Left ventricle myocardium inferior (tissue), 1 donor: Measurements from ENCODE around the gene ZNF319. TPM values are rescaled to one million over a fixed set of nuclear protein-coding genes. Genes with fewer than 3 reads are reported as not detected.

Source experiments
- DNase-seq: peaks from one replicate; pipeline ENCODE4 v3.0.0-alpha.2; 2020
- H3K27ac ChIP-seq: fragments of 200-600 bp; replicated peaks from 2 replicates; pipeline ENCODE4 v1.8.0; 2021
- H3K27me3 ChIP-seq: fragments of 200-600 bp; 2 replicates; pipeline ENCODE4 v1.8.0; 2021; ENCODE audit warnings: low read depth
- H3K36me3 ChIP-seq: fragments of 200-600 bp; 2 replicates; pipeline ENCODE4 v1.8.0; 2021
- H3K4me1 ChIP-seq: fragments of 200-600 bp; 2 replicates; pipeline ENCODE4 v1.8.0; 2021
- H3K4me3 ChIP-seq: fragments of 200-600 bp; 2 replicates; pipeline ENCODE4 v1.8.0; 2021; ENCODE audit warnings: mild to moderate bottlenecking, moderate library complexity
- H3K9me3 ChIP-seq: fragments of 200-600 bp; replicated peaks from 2 replicates; pipeline ENCODE4 v1.8.0; 2021
- intact Hi-C: fragments of 100-400 bp; cut with micrococcal nuclease; formaldehyde crosslinking; loops from one replicate; pipeline ENCODE4 v1.11.0; 2022
- total RNA-seq: library from RNA; stranded (reverse); fragmentation: NEBNext Ultra II Directional; extraction: Animal tissue kit (Norgen Biotek cat#: 25700); gene quantifications from one replicate; pipeline ENCODE4 v1.2.1, GENCODE V29; 2021
- TF ChIP-seq, protein P1 (sequence below): fragments of 200-600 bp; IDR thresholded peaks from 2 replicates; pipeline ENCODE4 v1.8.0; 2021; ENCODE audit warnings: antibody characterized with exemption, mild to moderate bottlenecking, borderline replicate concordance
- donor health status: DM: no; HTN: yes; CAD: no; lungs with severe emphysema.

The ZNF319 gene
- total RNA-seq, 1 donor from 2014 or later, result 10.0 TPM

GRCh38 chr16:57997176-57997527 is 3.3 kb downstream of the ZNF319 start:
- TF ChIP-seq, protein P1, sequence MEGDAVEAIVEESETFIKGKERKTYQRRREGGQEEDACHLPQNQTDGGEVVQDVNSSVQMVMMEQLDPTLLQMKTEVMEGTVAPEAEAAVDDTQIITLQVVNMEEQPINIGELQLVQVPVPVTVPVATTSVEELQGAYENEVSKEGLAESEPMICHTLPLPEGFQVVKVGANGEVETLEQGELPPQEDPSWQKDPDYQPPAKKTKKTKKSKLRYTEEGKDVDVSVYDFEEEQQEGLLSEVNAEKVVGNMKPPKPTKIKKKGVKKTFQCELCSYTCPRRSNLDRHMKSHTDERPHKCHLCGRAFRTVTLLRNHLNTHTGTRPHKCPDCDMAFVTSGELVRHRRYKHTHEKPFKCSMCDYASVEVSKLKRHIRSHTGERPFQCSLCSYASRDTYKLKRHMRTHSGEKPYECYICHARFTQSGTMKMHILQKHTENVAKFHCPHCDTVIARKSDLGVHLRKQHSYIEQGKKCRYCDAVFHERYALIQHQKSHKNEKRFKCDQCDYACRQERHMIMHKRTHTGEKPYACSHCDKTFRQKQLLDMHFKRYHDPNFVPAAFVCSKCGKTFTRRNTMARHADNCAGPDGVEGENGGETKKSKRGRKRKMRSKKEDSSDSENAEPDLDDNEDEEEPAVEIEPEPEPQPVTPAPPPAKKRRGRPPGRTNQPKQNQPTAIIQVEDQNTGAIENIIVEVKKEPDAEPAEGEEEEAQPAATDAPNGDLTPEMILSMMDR, result no peak
- H3K27ac ChIP-seq, result no peak overlapping the region
- peaks cover 35% of the 10 kb centered on the region for H3K36me3 ChIP-seq
- H3K4me1 ChIP-seq, result peaks cover 59% of the 10 kb centered on the region
- H3K9me3 ChIP-seq, result no peaks in the 10 kb centered on the region
- DNase-seq, result no peak
- H3K27me3 ChIP-seq, result no peaks in the 10 kb centered on the region
- no peak overlapping the region for H3K4me3 ChIP-seq
- intact Hi-C loops, result no loop called here

GRCh38 chr16:57996406-57997175 is 3.9 kb downstream of the ZNF319 start:
- TF ChIP-seq, protein P1, result no peak
- Histone ChIP-seq H3K36me3 (peaks cover 35% of the 10 kb centered on the region), H3K27ac (no peak overlapping the region), H3K4me1 (peaks cover 53% of the 10 kb centered on the region), H3K27me3 (no peaks in the 10 kb centered on the region), H3K9me3 (no peaks in the 10 kb centered on the region), H3K4me3 (no peak overlapping the region)
- DNase-seq, result no peak
- intact Hi-C loops, result no loop called here

- Histone ChIP-seq H3K9me3 (no peaks in the 10 kb centered on the region), H3K27me3 (no peaks in the 10 kb centered on the region), H3K4me1 (peaks cover 48% of the 10 kb centered on the region), H3K4me3 (no peak overlapping the region), H3K27ac (no peak overlapping the region), H3K36me3 (peaks cover 35% of the 10 kb centered on the region)
- TF ChIP-seq, protein P1, result no peak
- intact Hi-C loops, result no loop called here
- DNase-seq, result no peak
Measured at GRCh38 chr16:57995721-57996405, 4.6 kb downstream of the ZNF319 start.

DNA sequence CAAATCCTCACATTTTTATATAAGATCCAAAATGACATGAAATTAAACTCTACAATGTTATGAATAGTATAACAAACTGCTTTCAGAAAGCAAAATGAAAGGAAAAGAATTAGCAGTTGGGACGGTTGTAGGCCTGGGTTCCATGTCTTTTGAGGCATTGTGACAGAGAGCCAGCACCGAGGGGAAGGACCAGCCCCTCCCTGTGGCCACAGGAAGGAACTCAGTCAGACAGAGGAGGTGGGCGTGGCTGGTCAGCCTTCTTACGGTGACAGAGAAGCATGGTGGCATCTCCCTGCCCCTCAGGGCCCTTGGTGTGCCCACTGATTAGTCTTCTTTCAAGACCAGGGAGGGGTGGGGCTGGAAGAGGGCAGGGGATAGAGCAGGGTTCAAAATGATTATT is 5.7 kb downstream of the ZNF319 start:
- H3K36me3 ChIP-seq, result peaks cover 35% of the 10 kb centered on the region
- intact Hi-C loops, result no loop called here
- peaks cover 43% of the 10 kb centered on the region for H3K4me1 ChIP-seq
- H3K27me3 ChIP-seq, result no peaks in the 10 kb centered on the region
- peak; percentile 47 for DNase-seq
- H3K9me3 ChIP-seq, result no peaks in the 10 kb centered on the region
- TF ChIP-seq, protein P1, result peak; percentile 50
- H3K27ac ChIP-seq, result no peak overlapping the region
- no peak overlapping the region for H3K4me3 ChIP-seq

DNA sequence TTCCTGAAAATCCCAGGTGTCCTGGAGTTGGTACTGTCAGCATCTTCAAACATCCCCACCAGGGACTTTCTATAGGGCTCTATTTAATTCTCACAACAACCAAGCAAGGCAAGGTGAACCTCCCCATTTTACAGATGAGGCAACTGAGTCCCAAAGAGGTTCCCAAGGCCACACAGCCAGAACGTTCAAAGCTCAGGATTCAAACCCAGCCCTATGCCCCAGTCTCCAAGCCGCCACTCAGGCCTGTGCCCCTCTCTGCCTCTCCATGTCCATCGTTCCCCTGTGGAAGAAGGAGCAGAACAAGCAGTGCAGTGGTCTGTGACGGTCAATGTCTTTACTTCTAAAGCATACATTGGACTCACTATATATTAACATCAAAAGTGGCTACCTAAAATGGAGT is 6.1 kb downstream of the ZNF319 start:
- no peaks in the 10 kb centered on the region for H3K9me3 ChIP-seq
- no peaks in the 10 kb centered on the region for H3K27me3 ChIP-seq
- no peak overlapping the region for H3K4me3 ChIP-seq
- H3K27ac ChIP-seq, result no peak overlapping the region
- no peak for DNase-seq
- peaks cover 39% of the 10 kb centered on the region for H3K4me1 ChIP-seq
- H3K36me3 ChIP-seq, result peaks cover 35% of the 10 kb centered on the region
- TF ChIP-seq, protein P1, result no peak
- intact Hi-C loops, result no loop called here
